ENCODE data around the gene YARS1. TPM values are rescaled to one million over a fixed set of nuclear protein-coding genes. Genes with fewer than 3 reads are reported as not detected.

The YARS1 gene
- total RNA-seq, 1 experiment from 2014 or later: 194 TPM

DNA sequence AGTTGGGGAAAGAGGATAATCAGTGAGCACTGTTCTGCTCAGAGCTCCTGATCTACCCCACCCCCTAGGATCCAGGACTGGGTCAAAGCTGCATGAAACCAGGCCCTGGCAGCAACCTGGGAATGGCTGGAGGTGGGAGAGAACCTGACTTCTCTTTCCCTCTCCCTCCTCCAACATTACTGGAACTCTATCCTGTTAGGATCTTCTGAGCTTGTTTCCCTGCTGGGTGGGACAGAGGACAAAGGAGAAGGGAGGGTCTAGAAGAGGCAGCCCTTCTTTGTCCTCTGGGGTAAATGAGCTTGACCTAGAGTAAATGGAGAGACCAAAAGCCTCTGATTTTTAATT is 42.7 kb downstream of the YARS1 start:
- Histone ChIP-seq H3K56ac (ENCODE audit: insufficient read length, low read depth, low read length) (no peak overlapping the region), H2AFZ (ENCODE audit: low read length) (no peak overlapping the region), H3K14ac (ENCODE audit: insufficient read depth, low read length) (no peak overlapping the region), H3K9ac (ENCODE audit: extremely low read depth, insufficient read length, low read length) (no peak overlapping the region), H2BK120ac (ENCODE audit: low read depth, low read length, poor library complexity, severe bottlenecking) (no peak overlapping the region), H4K8ac (replicated peaks; ENCODE audit: insufficient read length, low read depth, low read length) (no peak overlapping the region), H3K79me1 (ENCODE audit: insufficient read depth, low read depth, low read length, poor library complexity, severe bottlenecking) (no peaks in the 10 kb centered on the region), H3K79me2 (ENCODE audit: insufficient read depth, low read length) (no peaks in the 10 kb centered on the region), H2BK20ac (ENCODE audit: low read depth, low read length, poor library complexity, severe bottlenecking) (no peak overlapping the region), H4K5ac (ENCODE audit: insufficient read length, low read depth, low read length) (no peak overlapping the region), H3K23ac (ENCODE audit: insufficient read length, low read depth, low read length) (no peak overlapping the region), H3K18ac (ENCODE audit: insufficient read length, low read depth, low read length) (no peak overlapping the region), H3T11ph (ENCODE audit: low read length) (no peak overlapping the region), H3K4ac (ENCODE audit: low read depth, low read length) (no peak overlapping the region), H3K4me1 (ENCODE audit: insufficient read depth, low read length) (no peaks in the 10 kb centered on the region; the same call in 1 of the 2 replicates), H4K91ac (ENCODE audit: insufficient read length, low read depth, low read length) (no peak overlapping the region), H3K9me3 (ENCODE audit: control insufficient read depth, low read depth, low read length) (no peaks in the 10 kb centered on the region), H3K27ac (ENCODE audit: insufficient read length, low read depth, low read length) (no peak overlapping the region), H3K27me3 (ENCODE audit: insufficient read depth, low read length) (no peaks in the 10 kb centered on the region), H3K23me2 (ENCODE audit: insufficient read length, low read depth, low read length, poor library complexity, severe bottlenecking) (no peaks in the 10 kb centered on the region), H3K4me2 (ENCODE audit: insufficient read depth, insufficient read length, low read length) (no peak overlapping the region), H2AK5ac (ENCODE audit: insufficient read length, low read length) (no peak overlapping the region), H2BK15ac (ENCODE audit: low read depth, low read length) (no peak overlapping the region), H2BK5ac (ENCODE audit: insufficient read length, low read length) (no peak overlapping the region), H2BK12ac (ENCODE audit: insufficient read length, low read depth, low read length) (no peak overlapping the region), H4K20me1 (ENCODE audit: control insufficient read depth, insufficient read depth, insufficient read length) (no peaks in the 10 kb centered on the region)
- H3K27me3 Mint-ChIP-seq (ENCODE audit: low read depth): no peaks in the 10 kb centered on the region
- no peak for DNase-seq
- TF ChIP-seq, protein P1, sequence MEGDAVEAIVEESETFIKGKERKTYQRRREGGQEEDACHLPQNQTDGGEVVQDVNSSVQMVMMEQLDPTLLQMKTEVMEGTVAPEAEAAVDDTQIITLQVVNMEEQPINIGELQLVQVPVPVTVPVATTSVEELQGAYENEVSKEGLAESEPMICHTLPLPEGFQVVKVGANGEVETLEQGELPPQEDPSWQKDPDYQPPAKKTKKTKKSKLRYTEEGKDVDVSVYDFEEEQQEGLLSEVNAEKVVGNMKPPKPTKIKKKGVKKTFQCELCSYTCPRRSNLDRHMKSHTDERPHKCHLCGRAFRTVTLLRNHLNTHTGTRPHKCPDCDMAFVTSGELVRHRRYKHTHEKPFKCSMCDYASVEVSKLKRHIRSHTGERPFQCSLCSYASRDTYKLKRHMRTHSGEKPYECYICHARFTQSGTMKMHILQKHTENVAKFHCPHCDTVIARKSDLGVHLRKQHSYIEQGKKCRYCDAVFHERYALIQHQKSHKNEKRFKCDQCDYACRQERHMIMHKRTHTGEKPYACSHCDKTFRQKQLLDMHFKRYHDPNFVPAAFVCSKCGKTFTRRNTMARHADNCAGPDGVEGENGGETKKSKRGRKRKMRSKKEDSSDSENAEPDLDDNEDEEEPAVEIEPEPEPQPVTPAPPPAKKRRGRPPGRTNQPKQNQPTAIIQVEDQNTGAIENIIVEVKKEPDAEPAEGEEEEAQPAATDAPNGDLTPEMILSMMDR (conservative IDR thresholded peaks at IDR 0.05): no peak
- peaks cover 29 to 70% (median 63%) of the 10 kb centered on the region in 3 experiments for H3K36me3 Mint-ChIP-seq (ENCODE audit: insufficient read depth in 1 of 3, low read depth in 3 of 3)
- no peaks in the 10 kb centered on the region for H3K9me3 Mint-ChIP-seq
- peaks cover 15 to 45% of the 10 kb centered on the region in 2 experiments for H3K4me1 Mint-ChIP-seq
- H3K4me3 Mint-ChIP-seq: no peak overlapping the region
- H3K27ac Mint-ChIP-seq: peak overlapping the region in 2 of 3 experiments; percentile 86 to 96; a peak in 3 of 7 replicates
